Muscle layer of colon (tissue), 2 donors: ENCODE data around the gene ADAM12.
"Not testable (repeated sequence)": the region's sequence is repeated elsewhere in the genome, so short reads cannot be mapped to it uniquely, and the experiment has no call there.

Source experiments
- H3K27ac ChIP-seq: one replicate; pipeline ENCODE4 v1.7.0; 2013; ENCODE audit warnings: low read depth, mild to moderate bottlenecking, low read length, moderate library complexity
- H3K27me3 ChIP-seq, 2 donors: one replicate each; pipeline ENCODE4 v1.7.0; 2013; ENCODE audit warnings: low read length in 2 of 2, mild to moderate bottlenecking in 2 of 2; ENCODE audit not compliant: insufficient read depth in 2 of 2, control insufficient read depth in 1 of 2
- H3K36me3 ChIP-seq: one replicate; pipeline ENCODE4 v1.7.0; 2013; ENCODE audit warnings: mild to moderate bottlenecking, low read length; ENCODE audit not compliant: insufficient read depth
- H3K4me1 ChIP-seq: one replicate; pipeline ENCODE4 v1.7.0; 2013; ENCODE audit warnings: mild to moderate bottlenecking, low read length; ENCODE audit not compliant: insufficient read depth
- H3K4me3 ChIP-seq, 2 donors: one replicate each; pipeline ENCODE4 v1.7.0; 2013; ENCODE audit warnings: low read length in 2 of 2, low read depth in 1 of 2, mild to moderate bottlenecking in 1 of 2, moderate library complexity in 1 of 2
- H3K9ac ChIP-seq: one replicate; pipeline ENCODE4 v1.7.0; 2013; ENCODE audit warnings: low read length
- H3K9me3 ChIP-seq: one replicate; pipeline ENCODE4 v1.7.0; 2013; ENCODE audit warnings: mild to moderate bottlenecking, low read length
- donor health status: abdominal sarcoma.
- donor health status: Adenocarcinoma of cecum.

The ADAM12 gene

DNA sequence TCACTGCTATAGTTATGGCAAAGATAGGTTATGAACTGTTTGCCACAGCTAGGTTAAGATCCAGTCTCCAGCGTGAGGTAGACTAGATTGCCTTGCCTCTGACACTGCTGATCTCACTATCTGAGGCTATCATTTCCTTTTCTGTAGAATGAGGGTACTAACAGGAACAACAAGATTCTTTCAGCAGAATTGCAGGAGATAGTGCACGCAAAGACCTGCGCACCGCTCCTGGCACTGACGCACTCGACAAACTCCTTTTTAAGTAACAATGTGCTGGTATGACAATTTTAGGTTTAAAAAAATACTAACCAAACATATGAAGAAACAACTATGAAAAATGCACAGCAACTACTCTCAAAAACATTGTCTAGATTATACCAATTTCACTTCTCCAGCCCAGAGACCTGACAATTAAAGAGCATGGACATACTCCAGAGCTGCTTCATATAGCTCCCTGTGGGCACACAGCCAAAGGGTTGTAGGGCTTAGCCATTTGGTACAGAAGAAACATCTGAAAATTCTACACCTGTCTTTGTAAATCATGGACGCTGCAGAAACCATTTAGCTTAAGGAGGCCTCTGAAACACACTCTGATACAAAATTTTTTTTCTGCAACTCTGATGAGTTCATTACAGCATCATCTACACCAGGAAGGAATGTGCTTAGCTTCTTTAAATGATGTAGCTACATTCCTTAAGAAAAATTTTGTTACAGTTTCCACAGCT lies 7.8 kb downstream of the ADAM12 start:
- no peak overlapping the region for H3K27ac ChIP-seq
- no peaks in the 10 kb centered on the region for H3K9me3 ChIP-seq
- no peak overlapping the region for H3K9ac ChIP-seq

DNA sequence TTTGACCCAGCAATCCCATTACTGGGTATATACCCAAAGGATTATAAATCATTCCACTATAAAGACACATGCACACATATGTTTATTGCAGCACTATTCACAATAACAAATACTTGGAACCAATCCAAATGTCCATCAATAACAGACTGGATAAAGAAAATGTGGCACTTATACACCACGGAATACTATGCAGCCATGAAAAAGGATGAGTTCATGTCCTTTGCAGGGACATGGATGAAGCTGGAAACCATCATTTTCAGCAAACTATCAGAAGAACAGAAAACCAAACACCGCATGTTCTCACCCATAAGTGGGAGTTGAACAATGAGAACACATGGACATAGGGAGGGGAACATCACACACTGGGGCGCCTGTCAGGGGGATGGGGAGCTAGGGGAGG lies 9.1 kb downstream of the ADAM12 start:
- not testable (repeated sequence) for H3K4me1 ChIP-seq, H3K9me3 ChIP-seq, H3K27me3 ChIP-seq, H3K27ac ChIP-seq, H3K4me3 ChIP-seq, H3K36me3 ChIP-seq, H3K9ac ChIP-seq

More for the DNA sequence above, 7.8 kb downstream of the ADAM12 start:
- Histone ChIP-seq H3K4me1 (no peaks in the 10 kb centered on the region), H3K27me3 (no peaks in the 10 kb centered on the region), H3K4me3 (no peak overlapping the region), H3K36me3 (no peaks in the 10 kb centered on the region)

DNA sequence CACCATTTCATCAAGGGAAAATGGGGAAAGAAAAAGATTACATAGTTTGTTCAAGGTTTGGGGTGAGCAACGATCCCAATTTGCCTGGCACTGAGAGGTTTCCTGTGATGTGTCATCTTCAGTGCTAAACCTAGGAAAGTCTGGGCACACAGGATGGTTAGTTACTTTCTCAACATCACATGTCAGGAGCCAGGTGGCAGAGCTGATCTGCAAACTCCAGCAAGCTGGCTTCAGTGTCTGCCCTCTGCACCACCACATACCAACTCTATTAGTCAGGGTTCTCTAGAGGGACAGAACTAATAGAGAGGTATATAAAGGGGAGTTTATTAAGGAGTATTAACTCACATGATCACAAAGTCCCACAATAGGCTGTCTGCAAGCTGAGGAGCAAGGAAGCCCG lies 11.3 kb downstream of the ADAM12 start:
- H3K9ac ChIP-seq: no peak overlapping the region
- H3K4me1 ChIP-seq: no peaks in the 10 kb centered on the region
- no peak overlapping the region for H3K4me3 ChIP-seq
- H3K9me3 ChIP-seq: no peaks in the 10 kb centered on the region
- no peaks in the 10 kb centered on the region for H3K27me3 ChIP-seq
- H3K36me3 ChIP-seq: no peaks in the 10 kb centered on the region
- no peak overlapping the region for H3K27ac ChIP-seq

DNA sequence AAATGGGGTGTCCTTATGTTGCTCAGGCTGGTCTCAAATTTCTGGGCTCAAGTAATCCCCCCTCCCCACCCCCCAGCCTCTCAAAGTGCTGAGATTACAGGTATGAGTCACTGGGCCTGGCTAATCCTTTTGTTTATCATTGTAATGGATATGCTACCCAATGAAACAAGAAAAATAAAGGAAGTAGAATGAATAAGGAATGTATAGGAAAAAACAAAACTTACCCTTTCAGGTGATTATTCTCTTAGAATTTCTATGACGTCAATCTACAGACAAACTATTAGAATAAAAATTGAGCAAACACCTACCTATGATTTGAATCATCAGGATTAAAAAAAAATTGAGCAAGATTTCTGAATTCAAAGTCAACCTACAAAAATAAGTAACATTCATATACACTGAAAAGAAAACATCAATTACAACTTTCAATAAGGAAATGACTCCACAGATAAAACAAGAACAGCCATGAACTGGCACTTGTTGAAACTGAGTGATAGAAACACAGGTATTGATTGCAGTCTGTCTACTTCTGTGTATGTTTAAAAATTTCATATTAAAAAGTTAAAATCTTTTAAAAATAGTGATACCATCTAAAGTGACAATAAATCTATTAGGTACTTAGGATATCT lies 12.2 kb downstream of the ADAM12 start:
- no peak overlapping the region for H3K4me3 ChIP-seq
- no peak overlapping the region for H3K27ac ChIP-seq
- no peaks in the 10 kb centered on the region for H3K27me3 ChIP-seq
- no peaks in the 10 kb centered on the region for H3K4me1 ChIP-seq
- no peak overlapping the region for H3K9ac ChIP-seq
- no peaks in the 10 kb centered on the region for H3K36me3 ChIP-seq
- no peaks in the 10 kb centered on the region for H3K9me3 ChIP-seq

DNA sequence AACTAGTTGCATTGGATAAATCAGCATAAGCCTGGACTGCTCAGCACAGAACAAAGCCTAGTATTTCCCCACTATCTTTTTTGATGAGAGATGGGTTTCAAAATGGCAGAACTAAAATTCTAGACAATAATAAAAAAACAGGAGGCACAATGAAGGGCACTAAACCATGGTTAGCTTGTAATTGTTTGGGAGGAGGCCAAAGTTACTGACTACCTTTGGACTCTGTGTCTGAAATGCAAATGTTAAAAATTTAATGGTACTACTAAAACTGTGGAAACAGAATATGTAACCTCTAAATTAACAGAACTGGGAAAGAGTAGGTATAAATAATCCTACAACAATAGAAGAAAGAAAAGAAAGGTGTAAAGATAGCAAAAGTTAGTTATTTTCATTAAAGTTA lies 13.0 kb downstream of the ADAM12 start:
- Histone ChIP-seq H3K27me3 (no peaks in the 10 kb centered on the region), H3K4me1 (no peaks in the 10 kb centered on the region), H3K36me3 (no peaks in the 10 kb centered on the region), H3K9ac (no peak overlapping the region), H3K27ac (no peak overlapping the region), H3K4me3 (no peak overlapping the region), H3K9me3 (no peaks in the 10 kb centered on the region)

DNA sequence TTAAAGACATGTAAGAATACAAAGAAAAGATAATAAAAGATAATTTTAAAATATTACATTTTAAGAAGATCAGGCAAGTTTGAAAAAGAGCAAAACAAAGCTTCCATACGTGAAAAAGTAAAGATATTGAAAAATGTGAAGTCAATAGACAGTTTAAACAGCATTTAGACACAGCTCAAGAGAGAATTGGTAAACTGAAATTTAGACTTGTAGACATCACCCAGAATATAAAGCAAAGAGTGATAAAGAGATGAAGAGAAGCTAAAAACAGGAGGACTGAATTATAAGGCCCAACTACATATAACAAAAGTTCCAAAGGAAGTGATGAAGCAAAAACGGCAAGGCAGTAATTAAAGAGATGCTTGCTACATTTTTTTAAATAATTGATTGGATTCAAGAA lies 13.8 kb downstream of the ADAM12 start:
- Histone ChIP-seq H3K9ac (no peak overlapping the region), H3K4me3 (no peak overlapping the region), H3K27me3 (no peaks in the 10 kb centered on the region), H3K27ac (no peak overlapping the region), H3K4me1 (no peaks in the 10 kb centered on the region), H3K9me3 (no peaks in the 10 kb centered on the region), H3K36me3 (no peaks in the 10 kb centered on the region)

DNA sequence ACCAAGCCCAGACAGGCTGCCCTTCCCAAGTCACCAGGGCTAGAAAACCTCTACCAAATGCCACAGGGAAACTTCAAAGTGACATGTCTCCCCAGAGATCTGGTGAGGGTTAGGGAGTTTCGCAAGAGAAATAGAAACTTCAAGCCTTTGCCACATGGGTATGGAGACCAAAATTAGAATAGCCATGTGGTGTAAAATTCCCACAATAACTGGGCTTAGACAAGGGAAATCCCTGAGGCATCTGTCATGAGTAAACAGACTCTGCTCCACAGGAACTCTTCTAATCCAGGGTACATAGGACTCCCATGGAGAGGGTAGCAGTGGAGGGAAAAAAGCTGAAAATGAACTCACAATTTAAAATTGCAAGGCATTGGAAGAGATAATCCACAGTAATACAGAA lies 14.3 kb downstream of the ADAM12 start:
- H3K9ac ChIP-seq: no peak overlapping the region
- H3K36me3 ChIP-seq: no peaks in the 10 kb centered on the region
- no peaks in the 10 kb centered on the region for H3K9me3 ChIP-seq
- no peaks in the 10 kb centered on the region for H3K4me1 ChIP-seq
- no peak overlapping the region for H3K4me3 ChIP-seq
- no peak overlapping the region for H3K27ac ChIP-seq
- H3K27me3 ChIP-seq: no peaks in the 10 kb centered on the region

DNA sequence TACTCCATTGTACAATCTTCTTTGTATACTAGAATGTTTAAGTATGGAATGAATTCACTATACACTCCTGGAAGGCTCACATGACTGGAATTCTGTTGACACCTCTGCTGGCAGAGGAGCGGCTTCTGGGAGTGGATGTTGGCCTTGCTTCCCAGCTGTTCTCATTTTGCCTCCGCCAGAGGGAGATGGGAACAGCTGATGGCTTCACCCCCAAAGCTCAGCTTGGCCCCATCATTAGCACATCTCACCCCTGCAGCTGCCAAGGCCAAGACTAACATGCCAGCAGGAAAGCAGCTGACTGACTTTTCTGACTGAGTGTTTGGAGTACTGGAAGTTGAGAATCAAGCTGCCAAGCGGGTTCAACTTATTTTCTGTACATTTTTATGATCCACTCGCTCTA lies 15.1 kb downstream of the ADAM12 start:
- Histone ChIP-seq H3K27ac (no peak overlapping the region), H3K4me3 (no peak overlapping the region), H3K9me3 (no peaks in the 10 kb centered on the region), H3K9ac (no peak overlapping the region), H3K27me3 (no peaks in the 10 kb centered on the region), H3K4me1 (no peaks in the 10 kb centered on the region), H3K36me3 (no peaks in the 10 kb centered on the region)

DNA sequence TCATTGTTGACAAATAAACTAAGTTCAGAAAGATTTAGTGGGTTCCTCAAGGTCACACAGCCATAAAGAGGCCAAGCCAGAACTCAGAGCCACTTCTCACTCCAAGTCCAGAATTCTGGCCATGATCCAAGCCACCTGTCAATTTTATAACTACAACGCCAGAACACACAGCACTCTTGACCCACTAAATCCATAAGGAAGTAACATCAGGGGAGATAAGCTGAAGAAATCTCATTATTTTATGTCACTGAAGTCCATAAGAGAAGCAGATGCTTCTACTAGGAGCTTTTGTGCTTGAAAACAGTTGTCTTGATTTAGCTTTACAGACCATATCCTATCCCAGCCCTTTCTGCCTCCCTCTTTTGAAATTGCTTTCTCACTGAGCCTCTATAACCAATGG lies 15.9 kb downstream of the ADAM12 start:
- no peak overlapping the region for H3K9ac ChIP-seq
- no peaks in the 10 kb centered on the region for H3K9me3 ChIP-seq
- H3K27me3 ChIP-seq: no peaks in the 10 kb centered on the region
- H3K4me1 ChIP-seq: no peaks in the 10 kb centered on the region
- H3K36me3 ChIP-seq: no peaks in the 10 kb centered on the region
- no peak overlapping the region for H3K4me3 ChIP-seq
- no peak overlapping the region for H3K27ac ChIP-seq

DNA sequence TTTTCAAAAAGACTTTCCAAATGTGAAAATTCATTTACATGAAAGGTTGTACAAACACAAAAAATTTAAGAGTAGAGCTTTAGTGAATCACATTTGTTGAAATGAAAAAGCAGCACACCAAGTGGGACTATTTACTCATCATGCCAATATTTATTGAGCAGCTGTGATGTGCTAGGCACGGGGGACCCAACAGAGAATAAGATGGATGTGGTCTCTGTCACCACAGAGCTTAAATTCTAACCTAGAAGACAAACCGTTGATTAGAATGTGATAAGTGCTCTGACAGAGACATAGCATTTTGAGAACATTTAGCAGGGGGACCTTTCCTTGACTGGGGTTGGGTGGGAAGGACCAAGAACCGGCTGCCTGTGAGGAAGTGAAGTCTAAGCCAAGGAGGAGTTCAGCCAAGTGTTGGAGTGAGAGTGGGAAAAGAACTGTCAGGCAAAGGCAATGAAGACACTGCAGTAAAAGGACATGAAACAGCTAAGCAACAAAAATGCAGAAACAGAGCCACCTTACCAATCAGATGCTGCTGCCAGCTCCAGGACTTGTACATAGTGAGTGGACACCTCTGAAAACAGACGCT lies 19.1 kb downstream of the ADAM12 start:
- Histone ChIP-seq H3K27ac (no peak overlapping the region), H3K9ac (no peak overlapping the region), H3K27me3 (no peaks in the 10 kb centered on the region), H3K4me1 (no peaks in the 10 kb centered on the region), H3K9me3 (no peaks in the 10 kb centered on the region), H3K36me3 (no peaks in the 10 kb centered on the region), H3K4me3 (no peak overlapping the region)

DNA sequence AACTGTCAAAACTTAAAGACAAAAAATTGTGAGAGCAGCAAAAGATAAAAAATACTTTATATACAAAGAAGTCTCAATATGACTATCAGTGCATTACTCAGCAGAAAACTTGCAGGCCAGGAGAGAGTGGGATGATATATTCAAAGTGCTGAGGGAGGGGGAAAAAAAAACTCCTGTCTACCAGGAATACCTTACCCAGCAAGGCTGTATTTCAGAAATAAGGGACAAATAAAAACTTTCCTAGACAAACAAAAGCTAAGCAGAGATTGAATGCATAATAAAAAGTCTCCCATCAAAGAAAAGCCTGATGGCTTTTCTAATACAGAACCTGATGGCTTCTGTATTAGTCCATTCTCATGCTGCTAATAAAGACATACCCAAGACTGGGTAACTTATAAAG lies 31.1 kb downstream of the ADAM12 start:
- Histone ChIP-seq H3K27ac (no peak overlapping the region), H3K36me3 (no peaks in the 10 kb centered on the region), H3K4me1 (no peaks in the 10 kb centered on the region), H3K27me3 (no peaks in the 10 kb centered on the region), H3K4me3 (no peak overlapping the region), H3K9me3 (no peaks in the 10 kb centered on the region), H3K9ac (no peak overlapping the region)

DNA sequence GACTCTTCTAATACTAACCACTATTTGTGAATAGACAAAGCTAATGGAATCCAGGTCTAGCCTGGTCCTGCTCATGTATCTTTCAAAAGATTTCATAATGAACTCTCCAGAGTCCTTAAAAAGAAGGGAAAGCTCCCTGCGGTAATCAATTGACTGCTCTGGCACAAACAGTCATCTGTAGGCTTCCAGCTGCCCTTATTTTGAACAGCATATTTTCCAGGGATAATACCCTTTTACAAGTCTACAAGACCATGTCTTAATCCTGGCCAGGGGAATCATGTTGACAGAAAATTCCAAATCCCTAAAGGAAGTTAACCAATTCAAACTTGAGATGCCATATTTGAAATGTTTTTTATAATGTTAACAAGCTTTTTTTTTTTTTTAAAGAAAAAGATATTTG lies 34.6 kb downstream of the ADAM12 start:
- Histone ChIP-seq H3K9ac (no peak overlapping the region), H3K4me3 (no peak overlapping the region), H3K4me1 (no peaks in the 10 kb centered on the region), H3K27me3 (no peaks in the 10 kb centered on the region), H3K9me3 (no peaks in the 10 kb centered on the region), H3K36me3 (no peaks in the 10 kb centered on the region), H3K27ac (no peak overlapping the region)
